Measurements from ENCODE around the gene ULK1. TPM values are rescaled to one million over a fixed set of nuclear protein-coding genes. Genes with fewer than 3 reads are reported as not detected.

ULK1 gene
- polyA plus RNA-seq, 1 donor (not counting 4 experiments of a cell fraction or from before 2014, with no cell fraction given), result 2.3 TPM

DNA sequence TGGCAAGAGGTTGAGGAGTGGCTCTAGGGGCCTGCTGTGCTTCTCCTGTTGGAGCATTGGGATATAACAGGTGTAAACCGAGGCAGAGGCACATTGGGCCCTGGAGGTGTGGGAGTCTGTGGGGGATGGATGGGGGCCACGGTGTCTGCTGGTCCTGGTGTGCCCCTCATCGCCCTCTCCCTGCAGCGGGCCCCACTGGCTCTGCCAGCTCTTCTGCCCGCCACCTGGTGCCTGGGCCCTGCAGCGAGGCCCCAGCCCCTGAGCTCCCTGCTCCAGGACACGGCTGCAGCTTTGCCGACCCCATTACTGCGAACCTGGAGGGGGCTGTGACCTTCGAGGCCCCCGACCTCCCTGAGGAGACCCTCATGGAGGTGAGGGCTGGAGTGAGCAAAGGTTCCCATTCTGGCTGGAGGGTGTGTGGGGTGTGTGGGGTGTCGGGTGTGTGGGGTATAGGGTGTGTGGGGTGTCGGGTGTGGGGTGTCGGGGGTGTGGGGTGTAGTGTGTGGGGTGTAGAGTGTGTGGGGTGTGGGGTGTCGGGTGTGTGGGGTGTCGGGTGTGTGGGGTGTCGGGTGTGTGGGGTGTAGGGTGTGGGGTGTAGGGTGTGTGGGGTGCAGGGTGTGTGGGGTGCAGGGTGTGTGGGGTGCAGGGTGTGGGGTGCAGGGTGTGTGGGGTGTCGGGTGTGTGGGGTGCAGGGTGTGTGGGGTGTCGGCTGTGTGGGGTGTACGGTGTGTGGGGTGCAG lies 24.1 kb downstream of the ULK1 start:
- Histone ChIP-seq H3K4me2 (ENCODE audit: control insufficient read depth, extremely low read depth, insufficient read depth, low read depth, low read length) (no peak overlapping the region), H3K27ac (ENCODE audit: control insufficient read depth, insufficient read depth, low read length) (no peak overlapping the region), H3K9me1 (ENCODE audit: control insufficient read depth, extremely low read depth, insufficient read depth, low read length) (no peaks in the 10 kb centered on the region), H3K27me3 (ENCODE audit: control insufficient read depth, extremely low read depth, insufficient read depth, low read length) (no peaks in the 10 kb centered on the region), H3K9ac (ENCODE audit: control insufficient read depth, extremely low read depth, insufficient read depth, low read length) (no peak overlapping the region), H3K79me2 (ENCODE audit: control insufficient read depth, insufficient read depth, low read length) (no peaks in the 10 kb centered on the region), H3K9me3 (ENCODE audit: control insufficient read depth, low read depth, low read length) (no peaks in the 10 kb centered on the region), H4K20me1 (ENCODE audit: control insufficient read depth, extremely low read depth, insufficient read depth, low read length) (no peaks in the 10 kb centered on the region), H2AFZ (ENCODE audit: control insufficient read depth, low read length) (no peak overlapping the region), H3K4me3 (ENCODE audit: control insufficient read depth in 2 of 3, extremely low read depth in 1 of 3, insufficient read depth in 2 of 3, low read depth in 1 of 3, low read length in 3 of 3) (no peak overlapping the region), H3K36me3 (ENCODE audit: control insufficient read depth in 2 of 2, extremely low read depth in 1 of 2, insufficient read depth in 2 of 2, low read length in 2 of 2) (peaks cover 0 to 32% of the 10 kb centered on the region in 2 experiments), H3K4me1 (ENCODE audit: control insufficient read depth, extremely low read depth, insufficient read depth, low read length) (no peaks in the 10 kb centered on the region)
- TF ChIP-seq EZH2 (IDR thresholded peaks at IDR 0.05; ENCODE audit: low read length), result no peak
- TF ChIP-seq, protein P1, sequence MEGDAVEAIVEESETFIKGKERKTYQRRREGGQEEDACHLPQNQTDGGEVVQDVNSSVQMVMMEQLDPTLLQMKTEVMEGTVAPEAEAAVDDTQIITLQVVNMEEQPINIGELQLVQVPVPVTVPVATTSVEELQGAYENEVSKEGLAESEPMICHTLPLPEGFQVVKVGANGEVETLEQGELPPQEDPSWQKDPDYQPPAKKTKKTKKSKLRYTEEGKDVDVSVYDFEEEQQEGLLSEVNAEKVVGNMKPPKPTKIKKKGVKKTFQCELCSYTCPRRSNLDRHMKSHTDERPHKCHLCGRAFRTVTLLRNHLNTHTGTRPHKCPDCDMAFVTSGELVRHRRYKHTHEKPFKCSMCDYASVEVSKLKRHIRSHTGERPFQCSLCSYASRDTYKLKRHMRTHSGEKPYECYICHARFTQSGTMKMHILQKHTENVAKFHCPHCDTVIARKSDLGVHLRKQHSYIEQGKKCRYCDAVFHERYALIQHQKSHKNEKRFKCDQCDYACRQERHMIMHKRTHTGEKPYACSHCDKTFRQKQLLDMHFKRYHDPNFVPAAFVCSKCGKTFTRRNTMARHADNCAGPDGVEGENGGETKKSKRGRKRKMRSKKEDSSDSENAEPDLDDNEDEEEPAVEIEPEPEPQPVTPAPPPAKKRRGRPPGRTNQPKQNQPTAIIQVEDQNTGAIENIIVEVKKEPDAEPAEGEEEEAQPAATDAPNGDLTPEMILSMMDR (optimal IDR thresholded peaks at IDR 0.05 in 1 of 3, IDR thresholded peaks at IDR 0.05 in 1 of 3, conservative IDR thresholded peaks at IDR 0.05 in 1 of 3; ENCODE audit: extremely low read depth in 1 of 3, insufficient read depth in 2 of 3, low read length in 3 of 3), result no peak
- no peak for FAIRE-seq
- no peak for DNase-seq (ENCODE audit: low read depth, low spot score)
- dilution Hi-C loops (cut with MboI; ENCODE audit: extremely low pct_ligation_motif_present, low sequenced_read_pairs), result no loop called here

DNA sequence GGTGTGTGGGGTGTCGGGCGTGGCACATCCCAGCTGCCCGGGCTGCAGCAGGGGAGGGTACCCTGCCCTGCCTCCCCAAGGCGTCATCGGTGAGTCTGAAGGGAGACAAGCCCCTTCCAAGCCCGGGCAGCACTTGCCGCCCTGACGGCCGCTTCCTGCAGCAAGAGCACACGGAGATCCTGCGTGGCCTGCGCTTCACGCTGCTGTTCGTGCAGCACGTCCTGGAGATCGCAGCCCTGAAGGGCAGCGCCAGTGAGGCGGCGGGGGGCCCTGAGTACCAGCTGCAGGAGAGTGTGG lies 24.6 kb downstream of the ULK1 start:
- H3K9ac ChIP-seq (ENCODE audit: control insufficient read depth, extremely low read depth, insufficient read depth, low read length), result no peak overlapping the region
- no peak for DNase-seq (ENCODE audit: low read depth, low spot score)
- no peaks in the 10 kb centered on the region for H3K27me3 ChIP-seq (ENCODE audit: control insufficient read depth, extremely low read depth, insufficient read depth, low read length)
- no peaks in the 10 kb centered on the region for H4K20me1 ChIP-seq (ENCODE audit: control insufficient read depth, extremely low read depth, insufficient read depth, low read length)
- H2AFZ ChIP-seq (ENCODE audit: control insufficient read depth, low read length), result no peak overlapping the region
- dilution Hi-C loops (cut with MboI; ENCODE audit: extremely low pct_ligation_motif_present, low sequenced_read_pairs), result no loop called here
- H3K27ac ChIP-seq (ENCODE audit: control insufficient read depth, insufficient read depth, low read length), result no peak overlapping the region
- no peak for TF ChIP-seq EZH2 (IDR thresholded peaks at IDR 0.05; ENCODE audit: low read length)
- TF ChIP-seq, protein P1 (optimal IDR thresholded peaks at IDR 0.05 in 1 of 3, IDR thresholded peaks at IDR 0.05 in 1 of 3, conservative IDR thresholded peaks at IDR 0.05 in 1 of 3; ENCODE audit: extremely low read depth in 1 of 3, insufficient read depth in 2 of 3, low read length in 3 of 3), result no peak
- no peaks in the 10 kb centered on the region for H3K9me1 ChIP-seq (ENCODE audit: control insufficient read depth, extremely low read depth, insufficient read depth, low read length)
- H3K4me2 ChIP-seq (ENCODE audit: control insufficient read depth, extremely low read depth, insufficient read depth, low read depth, low read length), result no peak overlapping the region
- H3K36me3 ChIP-seq (ENCODE audit: control insufficient read depth in 2 of 2, extremely low read depth in 1 of 2, insufficient read depth in 2 of 2, low read length in 2 of 2), result peaks cover 0 to 31% of the 10 kb centered on the region in 2 experiments
- H3K79me2 ChIP-seq (ENCODE audit: control insufficient read depth, insufficient read depth, low read length), result no peaks in the 10 kb centered on the region
- FAIRE-seq, result no peak
- H3K4me1 ChIP-seq (ENCODE audit: control insufficient read depth, extremely low read depth, insufficient read depth, low read length), result no peaks in the 10 kb centered on the region
- no peak overlapping the region for H3K4me3 ChIP-seq (ENCODE audit: control insufficient read depth in 2 of 3, extremely low read depth in 1 of 3, insufficient read depth in 2 of 3, low read depth in 1 of 3, low read length in 3 of 3)
- no peaks in the 10 kb centered on the region for H3K9me3 ChIP-seq (ENCODE audit: control insufficient read depth, low read depth, low read length)
